SK-N-DZ (cell line): ENCODE measurements around the gene TRANK1.
"Not testable (repeated sequence)": the region's sequence is repeated elsewhere in the genome, so short reads cannot be mapped to it uniquely, and the experiment has no call there.

Experiments used
- DNase-seq: peaks from one replicate; pipeline ENCODE4 v3.0.0-alpha.2; 2015; ENCODE audit warnings: low spot score

The TRANK1 gene

DNA sequence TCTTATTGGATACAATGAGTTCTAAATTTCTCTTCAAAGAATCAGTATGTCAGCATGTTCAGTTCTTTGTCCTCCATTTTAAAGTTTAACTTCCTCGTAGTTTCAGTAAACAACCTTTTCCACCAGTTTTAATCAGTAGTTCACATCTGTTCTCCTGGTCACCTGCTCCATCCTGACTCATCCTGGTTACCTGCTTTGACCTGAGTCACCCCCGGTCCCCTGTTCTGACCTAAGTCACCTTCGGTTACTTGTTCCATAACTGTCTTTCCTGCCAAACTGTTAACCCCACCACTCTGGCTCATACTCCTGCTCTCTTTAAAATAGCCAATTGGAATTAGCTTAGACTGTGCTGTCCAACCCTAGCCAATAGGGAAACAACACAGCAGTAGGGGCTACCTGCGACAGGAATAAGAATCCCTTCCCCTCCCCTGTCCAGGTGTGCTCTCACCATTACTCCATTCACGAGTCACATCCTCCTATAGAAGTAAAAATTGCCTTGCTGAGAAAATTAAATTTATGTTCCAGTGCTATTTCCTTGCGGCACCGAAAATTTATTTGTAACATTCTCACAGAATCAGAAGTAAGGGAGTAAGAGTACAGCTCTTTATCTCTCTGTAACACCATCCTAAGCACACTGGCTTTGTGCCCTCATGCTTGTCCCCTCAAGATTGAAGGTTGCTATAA, 23.8 kb downstream of the TRANK1 start:
- no peak for DNase-seq

DNA sequence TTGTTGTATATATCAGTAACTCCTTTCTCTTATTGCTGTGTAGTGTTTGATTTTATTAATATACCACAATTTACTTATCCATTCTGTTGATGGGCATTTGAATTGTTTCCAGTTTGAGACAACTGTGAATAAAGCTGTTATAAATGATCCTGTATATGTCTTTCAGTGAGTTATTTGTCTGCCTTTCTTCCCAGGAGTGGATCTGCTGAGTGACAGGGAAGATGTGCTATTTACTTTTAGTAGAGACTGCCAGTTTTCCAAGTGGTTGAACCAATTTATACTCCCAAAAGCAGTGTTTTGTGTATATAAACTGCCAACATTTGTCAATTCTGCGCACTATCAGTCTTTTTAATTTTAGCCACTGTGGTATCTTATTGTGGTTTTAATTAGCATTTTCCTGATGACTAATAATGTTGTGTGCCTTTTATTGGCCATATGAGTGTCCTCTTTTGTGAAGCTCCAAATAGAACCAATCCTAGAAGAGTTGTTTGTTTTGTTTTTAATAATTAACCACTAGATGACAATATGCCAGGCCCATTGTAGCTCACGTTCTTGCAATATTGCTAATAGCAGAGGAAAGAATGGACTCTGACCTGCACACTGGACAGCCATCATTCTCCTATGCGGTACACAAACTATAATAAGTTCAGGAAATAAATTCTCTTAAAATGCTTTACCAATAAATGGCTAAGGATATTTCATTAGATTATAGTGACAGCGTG, 25.3 kb downstream of the TRANK1 start:
- no peak for DNase-seq

DNA sequence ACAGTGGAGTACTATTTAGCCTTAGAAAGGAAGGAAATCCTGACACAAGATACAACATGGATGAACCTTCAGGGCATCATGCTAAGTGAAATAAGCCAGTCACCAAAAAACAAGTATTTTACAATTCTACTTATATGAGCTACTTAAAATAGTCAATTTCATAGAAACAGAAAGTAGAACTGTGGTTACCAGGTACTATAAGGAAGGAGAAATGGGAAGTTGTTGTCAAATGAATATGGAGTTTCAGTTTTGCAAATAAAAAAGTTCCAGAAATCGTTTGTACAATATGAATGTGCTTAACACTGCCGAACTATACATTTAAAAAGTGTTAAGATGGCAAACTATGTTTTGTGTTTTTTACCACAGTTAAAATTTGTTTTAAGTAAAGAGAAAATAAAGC, 26.8 kb downstream of the TRANK1 start:
- no peak for DNase-seq

DNA sequence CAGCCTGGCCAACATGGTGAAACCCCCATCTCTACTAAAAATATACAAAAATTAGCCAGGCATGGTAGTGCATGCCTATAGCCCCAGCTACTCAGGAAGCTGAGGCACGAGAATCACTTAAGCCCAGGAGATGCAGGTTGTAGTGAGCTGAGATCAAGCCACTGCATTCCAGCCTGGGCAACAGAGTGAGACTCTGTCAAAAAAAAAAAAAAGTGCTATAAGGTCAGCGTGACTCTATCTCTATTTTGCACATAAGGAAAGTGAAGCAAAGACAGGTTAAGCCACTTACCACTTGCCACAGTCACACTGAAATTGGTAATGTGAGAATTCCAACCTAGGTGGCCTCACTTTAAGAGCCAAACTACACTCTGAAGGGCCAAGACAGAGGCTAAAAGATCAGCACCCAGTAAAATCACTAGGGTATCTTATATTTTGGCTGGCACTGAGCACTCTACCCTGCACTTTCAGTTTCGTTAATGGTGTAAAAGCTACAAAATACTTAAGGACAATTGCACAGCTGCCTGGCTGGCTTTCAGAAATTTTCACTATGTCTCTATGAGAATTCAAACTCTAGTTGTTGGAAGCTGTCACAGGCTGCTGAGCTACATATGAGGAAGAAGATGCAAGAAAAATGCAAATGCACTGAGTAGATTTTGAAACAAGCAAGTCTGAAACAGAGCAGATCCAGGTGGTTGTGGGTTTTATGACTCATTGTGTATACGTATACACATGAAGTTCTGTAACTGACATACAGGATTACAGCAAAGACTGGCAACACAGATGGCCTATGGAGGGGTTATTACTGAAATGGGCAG, 32.7 kb downstream of the TRANK1 start:
- no peak for DNase-seq

DNA sequence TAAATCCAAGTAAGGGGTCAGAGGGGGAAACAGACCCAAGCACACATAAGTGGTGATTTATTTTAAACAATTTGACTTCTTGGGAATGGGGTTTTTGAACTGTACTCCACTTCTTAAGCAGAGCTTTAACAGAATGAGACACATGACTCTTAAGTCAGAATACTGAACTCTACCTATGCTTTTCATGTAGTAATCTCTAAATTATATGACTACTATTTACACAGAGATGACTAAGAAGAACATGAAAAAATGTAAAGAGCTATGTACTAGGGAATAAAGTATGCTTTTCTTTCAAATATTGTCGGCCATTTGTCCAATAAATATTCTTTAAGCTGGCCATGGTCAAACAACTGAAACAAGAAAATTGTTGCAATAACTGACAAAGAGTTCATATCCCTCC, 35.2 kb downstream of the TRANK1 start:
- no peak for DNase-seq

DNA sequence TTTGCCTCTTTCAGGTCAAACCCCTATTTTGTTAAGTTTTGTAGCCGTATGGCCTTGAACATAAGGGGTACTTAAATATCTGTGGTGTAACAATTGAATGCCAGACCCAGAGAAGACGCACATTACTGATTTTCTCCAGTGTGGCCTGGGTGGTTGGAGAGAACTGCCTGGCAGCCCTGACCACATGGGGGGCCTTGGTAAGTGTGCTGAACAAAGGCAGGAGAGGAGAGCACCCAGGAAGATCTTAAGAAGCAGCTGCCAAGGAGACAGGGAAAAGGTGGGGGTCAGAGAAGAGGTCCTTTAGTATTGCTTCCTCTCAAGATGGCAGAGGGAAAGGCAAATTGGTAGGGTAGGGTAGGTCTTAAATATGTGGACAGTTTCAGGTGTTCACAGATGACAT, 35.7 kb downstream of the TRANK1 start:
- no peak for DNase-seq

DNA sequence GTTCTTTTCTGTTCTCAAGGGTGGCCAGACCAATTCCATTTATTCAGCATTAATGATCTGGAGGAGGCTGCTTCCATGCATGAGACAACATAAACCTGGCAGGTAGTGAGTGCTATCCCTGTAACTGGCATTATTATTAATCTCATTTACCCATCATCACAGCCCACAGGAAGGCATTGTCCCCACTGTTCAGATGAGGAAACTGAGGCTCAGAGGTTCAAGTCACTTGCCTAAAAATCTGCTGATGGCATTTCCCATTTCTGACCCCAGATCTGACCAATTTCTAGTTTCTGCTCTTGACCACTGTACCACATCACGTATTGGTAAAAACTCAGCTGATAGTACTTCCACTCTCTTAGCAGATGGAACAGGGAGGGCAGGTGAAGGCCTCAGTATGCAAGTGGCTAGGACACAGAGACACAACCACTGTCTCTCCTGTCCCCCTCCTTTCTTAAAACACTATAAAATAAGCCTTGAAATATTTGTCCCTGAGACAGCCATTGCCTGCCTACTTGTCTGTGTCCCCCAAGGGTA, 36.1 kb downstream of the TRANK1 start:
- DNase-seq = no peak

DNA sequence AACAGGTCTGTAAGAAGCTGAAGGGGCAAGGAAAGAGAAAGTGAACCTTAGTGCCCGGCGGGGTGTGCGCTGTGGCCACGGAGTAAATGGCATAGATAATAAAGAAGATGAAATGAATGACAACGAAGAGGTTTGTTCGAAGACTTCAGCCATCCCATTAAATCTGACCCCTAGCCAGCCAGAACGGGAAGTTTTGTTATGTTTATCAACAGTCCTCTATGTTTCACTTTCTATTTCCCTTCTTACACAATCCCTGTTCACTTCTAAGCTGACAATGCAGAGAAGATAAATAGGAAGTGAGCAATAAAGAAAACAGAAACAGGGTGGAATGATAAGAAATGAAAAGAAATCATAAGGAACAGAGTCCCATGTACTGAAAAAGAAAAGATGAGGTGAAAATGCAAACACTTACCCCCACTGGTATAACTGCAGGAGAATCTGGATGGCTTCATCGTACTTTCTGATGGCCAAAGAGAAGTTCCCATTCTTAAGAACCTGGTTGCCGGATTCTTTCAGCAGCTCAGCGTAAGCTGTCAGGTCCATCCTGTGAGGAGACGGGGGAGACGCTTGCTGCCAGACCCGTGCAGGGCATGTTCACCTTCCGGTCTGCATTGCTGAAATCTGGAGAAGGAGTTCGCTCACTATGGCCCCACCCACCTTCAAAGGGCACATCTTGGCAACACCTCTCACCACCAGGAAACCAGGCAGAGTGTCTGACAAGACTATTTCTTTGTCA, 36.8 kb downstream of the TRANK1 start:
- no peak for DNase-seq

DNA sequence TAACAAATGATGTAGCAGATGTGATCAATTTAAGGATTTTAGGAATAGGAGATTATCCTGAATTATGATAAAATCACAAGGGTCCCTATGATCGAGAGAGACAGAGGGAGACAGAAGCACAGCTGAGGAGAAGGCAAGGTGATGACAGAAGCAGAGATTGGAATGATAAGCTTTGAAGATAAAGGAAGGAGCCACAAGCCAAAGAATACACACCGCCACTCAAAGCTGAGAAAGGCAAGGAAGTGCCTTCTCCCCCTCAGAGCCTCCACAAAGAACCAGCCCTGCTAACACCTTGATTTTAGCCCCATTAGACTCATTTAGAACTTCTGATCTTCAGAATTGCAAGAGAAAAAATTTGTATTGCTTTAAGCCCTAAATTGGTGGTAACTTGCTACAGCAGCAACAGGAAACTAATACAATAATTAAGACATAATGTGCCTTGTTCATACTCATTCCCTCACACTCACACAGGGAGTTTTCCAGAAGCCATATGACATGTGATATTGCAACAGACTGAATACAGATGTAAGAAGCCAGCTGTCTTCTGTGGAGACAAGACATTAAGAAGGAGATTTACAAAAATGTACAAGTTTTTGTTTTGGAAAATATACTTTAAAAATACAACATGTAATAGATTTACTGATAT, 38.2 kb downstream of the TRANK1 start:
- DNase-seq = peak; percentile 50

DNA sequence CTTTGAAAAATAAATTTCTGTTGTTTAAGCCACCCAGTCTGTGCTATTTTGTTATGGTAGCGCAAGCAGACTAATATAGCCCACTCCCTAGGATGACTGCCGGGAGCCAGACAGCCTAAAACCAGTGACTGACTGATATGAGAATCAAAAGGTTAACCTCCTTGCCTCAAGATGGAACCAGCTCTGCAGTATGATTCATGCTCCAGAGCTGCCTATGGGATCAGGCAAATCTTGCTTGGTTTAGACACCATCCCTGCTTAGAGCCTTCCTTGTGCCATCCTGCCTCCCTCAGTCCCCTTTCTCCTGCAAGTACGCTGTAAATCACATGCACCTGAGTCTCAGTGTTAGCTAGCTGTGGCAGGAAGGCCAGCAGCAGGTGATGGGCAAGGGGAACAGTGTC, 39.3 kb downstream of the TRANK1 start:
- no peak for DNase-seq

DNA sequence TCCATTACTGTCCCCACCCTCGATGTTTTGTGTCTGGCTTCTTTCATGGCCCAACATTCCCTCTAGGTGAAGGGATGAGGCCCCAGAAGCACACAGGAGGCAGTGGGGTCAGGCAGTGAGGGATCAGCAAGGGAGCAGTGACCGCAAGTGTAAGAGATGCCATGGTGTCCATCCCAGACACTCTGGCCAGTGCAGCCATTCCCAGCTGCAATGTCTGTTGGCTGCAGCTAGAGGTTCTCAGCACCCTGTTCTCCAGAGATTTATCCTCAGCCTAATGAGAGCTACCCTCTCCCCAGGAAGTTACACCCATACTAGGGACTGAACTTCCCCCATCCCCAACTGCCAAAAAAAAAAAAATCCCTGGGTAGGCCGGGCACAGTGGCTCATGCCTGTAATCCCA, 40.2 kb downstream of the TRANK1 start:
- peak; percentile 22 for DNase-seq

DNA sequence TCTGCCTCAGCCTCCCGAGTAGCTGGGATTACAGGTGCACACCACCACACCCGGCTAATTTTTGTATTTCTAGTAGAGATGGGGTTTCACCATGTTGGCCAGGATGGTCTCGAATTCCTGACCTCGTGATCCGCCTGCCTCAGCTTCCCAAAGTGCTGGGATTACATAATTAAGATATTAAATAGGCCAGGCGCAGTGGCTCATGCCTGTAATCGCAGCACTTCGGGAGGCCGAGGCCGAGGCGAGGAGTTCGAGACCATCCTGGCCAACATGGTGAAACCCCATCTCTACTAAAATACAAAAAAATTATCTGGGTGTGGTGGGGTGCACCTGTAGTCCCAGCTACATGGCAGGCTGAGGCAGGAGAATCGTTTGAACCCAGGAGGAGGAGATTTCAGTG, 40.8 kb downstream of the TRANK1 start:
- not testable (repeated sequence) for DNase-seq

DNA sequence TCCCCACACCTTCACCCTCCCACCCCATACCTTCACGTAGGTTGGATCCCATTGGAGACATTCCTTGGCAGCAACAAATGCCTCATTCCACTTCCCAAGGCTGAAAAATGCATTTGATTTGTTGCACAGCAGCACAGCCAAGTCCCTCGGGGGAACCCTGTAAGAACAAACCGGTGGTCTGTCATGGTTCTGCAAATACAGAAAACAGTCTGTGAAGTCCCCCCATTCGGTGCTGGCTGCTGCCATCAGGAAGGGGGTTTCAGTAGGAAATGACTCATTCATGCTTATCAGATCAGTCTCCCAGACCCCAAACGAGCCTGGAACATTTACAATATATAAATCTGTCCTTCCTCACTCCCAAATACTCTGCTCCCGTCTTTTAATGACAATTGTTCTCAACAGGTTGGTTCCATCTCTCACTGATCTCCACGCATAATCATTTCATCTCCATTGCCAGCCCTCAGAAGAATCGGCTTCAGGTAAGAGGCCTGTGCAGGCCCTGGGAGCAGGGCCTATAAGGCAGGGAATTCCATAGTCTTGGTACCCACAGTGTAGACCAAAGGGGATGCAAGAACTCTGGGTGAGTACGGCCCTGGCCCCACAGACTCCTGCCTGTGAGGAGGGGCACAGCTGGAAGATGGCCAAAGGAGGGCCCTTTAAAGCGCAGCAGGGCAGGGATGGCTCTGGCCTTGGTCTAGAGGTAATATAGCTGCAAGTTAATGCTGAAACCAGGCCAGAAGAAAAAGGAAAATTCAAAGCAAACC, 41.6 kb downstream of the TRANK1 start:
- peak; percentile 18 for DNase-seq

DNA sequence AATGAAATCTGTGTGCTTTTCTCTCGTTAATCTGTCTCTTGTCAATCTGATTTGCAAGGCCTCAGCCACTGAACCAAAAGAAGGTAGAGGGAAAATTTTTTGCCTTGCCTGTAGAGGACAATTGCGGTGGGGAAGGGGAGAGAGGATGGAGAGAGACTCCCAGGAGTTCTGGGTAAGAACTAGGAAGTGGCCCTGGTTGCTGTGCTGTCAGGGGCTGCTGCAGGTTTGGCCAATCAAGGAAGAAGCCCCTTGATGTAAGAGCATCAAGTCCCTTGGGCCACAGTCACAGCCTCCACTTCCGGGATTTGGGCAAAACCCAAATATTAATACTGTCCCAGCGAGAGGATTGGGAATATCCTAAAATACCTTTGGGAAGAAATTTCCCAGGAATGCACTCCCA, 43.3 kb downstream of the TRANK1 start:
- DNase-seq = no peak

DNA sequence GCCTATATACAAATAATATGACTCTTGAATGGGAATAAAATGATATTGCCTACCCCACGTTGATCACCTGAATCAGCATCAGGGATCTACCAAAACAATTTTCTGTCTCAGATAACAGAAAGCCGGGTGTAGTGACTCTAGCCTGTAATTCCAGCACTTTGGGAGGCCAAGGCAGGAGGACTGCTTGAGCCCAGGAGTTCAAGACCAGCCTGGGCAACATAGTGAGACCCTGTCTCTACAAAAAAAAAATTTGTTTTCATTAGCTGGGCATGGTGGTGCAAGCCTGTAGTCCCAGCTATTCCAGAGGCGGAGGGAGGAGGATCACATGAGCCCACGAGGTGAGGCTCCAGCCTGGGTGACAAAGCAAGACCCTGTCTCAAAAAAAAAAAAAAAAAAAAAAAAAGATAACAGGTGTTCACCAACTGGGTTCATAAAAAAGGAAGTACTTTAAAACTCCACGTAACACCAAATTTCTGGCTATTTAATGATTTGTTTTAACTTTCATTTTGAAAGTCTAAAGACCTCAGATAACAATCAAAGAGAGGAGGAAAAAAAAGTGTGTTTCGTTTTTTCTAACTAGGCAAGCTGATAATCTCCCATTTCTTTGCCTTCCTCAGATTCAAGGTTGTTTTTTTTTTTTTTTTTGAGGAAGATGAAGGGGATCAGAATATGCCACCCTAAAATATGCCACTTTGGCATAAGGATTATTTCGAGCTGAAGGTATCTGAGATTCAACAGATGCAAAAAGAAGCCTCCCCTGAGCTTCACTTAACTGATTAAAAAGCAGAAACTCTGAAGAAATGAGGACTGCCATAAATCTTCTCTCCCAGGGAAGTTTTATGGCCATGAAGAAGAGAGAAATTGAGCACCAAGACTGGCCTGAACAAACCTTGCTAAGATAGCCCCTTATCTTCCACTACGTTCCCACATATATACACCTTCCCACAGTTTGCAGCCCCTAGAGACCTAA, 44.1 kb downstream of the TRANK1 start:
- DNase-seq = peak; percentile 40

DNA sequence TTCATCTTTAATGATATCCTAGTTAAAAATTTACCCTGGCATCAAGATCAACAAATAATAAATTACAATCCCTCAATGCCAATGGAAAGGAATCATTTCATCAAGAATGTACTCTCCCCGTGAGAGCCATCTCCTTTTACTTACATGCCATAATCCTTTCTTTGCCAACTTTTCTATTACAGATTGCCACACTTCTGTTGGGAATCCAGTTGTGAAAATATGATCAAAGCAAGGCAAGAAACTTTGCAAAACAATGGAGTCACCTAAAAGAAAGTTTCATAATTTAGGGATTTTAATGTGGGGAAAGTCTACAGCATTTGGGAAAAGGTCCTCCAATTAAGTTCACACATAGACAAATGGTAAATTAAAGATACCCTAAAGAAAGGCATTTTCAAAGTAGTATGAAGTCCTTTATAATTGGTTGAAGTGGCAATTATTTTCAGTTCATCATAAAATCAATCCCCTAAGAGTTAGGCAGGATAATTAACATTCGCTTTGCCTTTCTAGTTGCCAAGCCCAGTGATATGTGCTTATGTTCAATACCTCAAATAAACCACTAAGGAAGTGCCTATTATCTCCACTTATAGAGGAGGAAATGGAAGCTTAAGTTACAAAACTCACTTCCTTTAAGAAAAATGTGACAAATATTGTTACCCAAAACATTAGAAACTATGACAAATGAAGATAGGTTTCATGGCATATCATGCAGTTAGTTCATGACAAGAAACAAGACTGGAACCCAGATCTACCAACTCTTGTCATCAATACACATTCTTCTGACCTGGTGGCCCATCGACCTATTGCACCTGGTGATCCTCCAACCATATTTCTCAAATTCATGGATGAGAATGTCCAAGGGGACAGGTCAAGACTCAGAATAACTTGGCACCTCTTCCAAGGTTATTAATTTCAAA, 49.1 kb downstream of the TRANK1 start:
- DNase-seq = no peak

DNA sequence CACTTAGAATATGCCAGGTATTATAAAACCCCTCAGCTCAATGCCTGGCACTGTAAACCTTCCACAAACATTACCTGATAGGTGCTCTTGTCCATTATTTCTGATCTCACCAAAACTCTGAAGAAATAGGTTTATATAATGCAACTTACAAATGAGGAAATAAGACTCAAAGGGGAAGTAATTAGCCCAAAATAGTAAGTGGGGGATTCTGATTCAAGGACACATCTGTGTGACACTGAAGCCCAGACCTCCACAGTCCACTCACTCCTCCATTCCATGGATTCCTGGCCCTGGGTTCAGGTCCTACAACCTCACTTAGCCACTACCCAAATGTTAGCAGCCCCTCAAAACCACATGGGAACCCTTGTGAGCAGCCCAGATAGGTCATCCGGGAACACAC, 49.9 kb downstream of the TRANK1 start:
- no peak for DNase-seq

DNA sequence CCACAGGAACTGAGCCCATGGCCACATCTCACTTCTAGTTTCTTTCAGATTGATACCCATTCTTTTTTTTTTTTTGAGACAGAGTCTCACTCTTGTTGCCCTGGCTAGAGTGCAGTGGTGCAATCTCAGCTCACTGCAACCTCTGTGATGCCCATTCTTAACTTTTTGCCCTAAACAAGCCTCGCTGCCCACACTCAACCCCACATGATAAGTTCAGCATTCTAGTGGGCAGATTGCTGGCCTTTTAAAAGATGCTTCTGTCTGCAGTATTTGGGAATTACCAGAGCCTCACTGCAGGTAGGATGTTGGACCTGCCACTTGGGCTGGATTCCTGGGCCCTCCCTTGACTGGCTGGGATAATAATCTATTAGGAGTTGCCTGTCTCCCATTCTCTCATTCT, 51.0 kb downstream of the TRANK1 start:
- no peak for DNase-seq
